GM12878 (cell line): ENCODE measurements around the gene TMEM223. TPM values are rescaled to one million over a fixed set of nuclear protein-coding genes. Genes with fewer than 3 reads are reported as not detected.

Experiments used
- ATAC-seq: fragments of 200-7000 bp; cut with Tn5 transposase; 3 replicates; pipeline ENCODE4 v1.9.1; 2020; ENCODE audit warnings: mild to moderate bottlenecking, moderate library complexity
- BruUV-seq: library from RNA; stranded (reverse); fragments of 400-500 nt; replicated peaks from 2 replicates; lab custom pipeline; 2021; lab: Mats Ljungman, UMichigan
- CTCF ChIA-PET: fragments of 300-600 bp; sonication (Branson Sonifier 250); formaldehyde crosslinking; extraction: SDS; loops from one replicate; lab custom pipeline; 2021; ENCODE audit warnings: inconsistent platforms; lab: Yijun Ruan, JAX
- POLR2A ChIA-PET: fragments of 350-600 bp; formaldehyde crosslinking; extraction: SDS; loops from one replicate; lab custom pipeline; 2021; ENCODE audit warnings: inconsistent platforms; lab: Charles Lee
- RAD21 ChIA-PET: fragments of 300-600 bp; sonication (Branson Sonifier 250); formaldehyde crosslinking; loops from one replicate; lab custom pipeline; 2023; ENCODE audit warnings: antibody characterized with exemption; ENCODE audit not compliant: unreplicated experiment; lab: Charles Lee
- SMC1A ChIA-PET: fragments of 300-600 bp; sonication (Branson Sonifier 250); formaldehyde crosslinking; loops from one replicate; lab custom pipeline; 2023; ENCODE audit not compliant: unreplicated experiment, uncharacterized antibody; lab: Charles Lee
- DNase-seq: peaks from one replicate; pipeline ENCODE4 v3.0.0-alpha.2; 2011; ENCODE audit warnings: low read depth, low spot score
- FAIRE-seq: peaks from 3 replicates; lab custom pipeline; 2011; peaks lifted over from hg19 to GRCh38; lab: Jason Lieb, UNC
- H2AFZ ChIP-seq: 2 replicates; pipeline ENCODE4 v1.6.0; 2011; ENCODE audit warnings: low read depth, low read length, control low read depth; ENCODE audit not compliant: control insufficient read depth
- H3K27ac ChIP-seq: 2 replicates; pipeline ENCODE4 v1.5.1; 2011; ENCODE audit warnings: control low read depth; ENCODE audit not compliant: control insufficient read depth, insufficient read depth
- H3K27me3 ChIP-seq, 2 experiments: replicated peaks in 1 of 2; 2 replicates each; pipeline versions ENCODE4 v1.6.0 to v1.6.1; 2011; ENCODE audit warnings: low read length in 1 of 2; ENCODE audit not compliant: control insufficient read depth in 2 of 2, insufficient read depth in 2 of 2
- H3K36me3 ChIP-seq, 2 experiments: 2 replicates each; pipeline ENCODE4 v1.5.1; 2011; ENCODE audit warnings: low read length in 1 of 2; ENCODE audit not compliant: control insufficient read depth in 2 of 2, insufficient read depth in 2 of 2
- H3K4me1 ChIP-seq: 2 replicates; pipeline ENCODE4 v1.6.1; 2011; ENCODE audit warnings: mild to moderate bottlenecking, low read length, moderate library complexity, mixed read lengths; ENCODE audit not compliant: control insufficient read depth, insufficient read depth
- H3K4me2 ChIP-seq: 2 replicates; pipeline ENCODE4 v1.6.0; 2011; ENCODE audit warnings: control low read depth; ENCODE audit not compliant: control insufficient read depth, insufficient read depth
- H3K4me3 ChIP-seq: fragments of 200-600 bp; sonication (generic); 2 replicates; pipeline ENCODE4 v1.5.1; 2016
- H3K79me2 ChIP-seq: 2 replicates; pipeline ENCODE4 v1.6.0; 2011; ENCODE audit warnings: low read length; ENCODE audit not compliant: control insufficient read depth, insufficient read depth
- H3K9ac ChIP-seq: 2 replicates; pipeline ENCODE4 v1.8.0; 2011; ENCODE audit warnings: low read length, control low read depth, mixed read lengths; ENCODE audit not compliant: control insufficient read depth, insufficient read depth
- H3K9me3 ChIP-seq: replicated peaks from 3 replicates; pipeline ENCODE4 v1.5.1; 2011; ENCODE audit warnings: mild to moderate bottlenecking, low read length; ENCODE audit not compliant: control insufficient read depth, insufficient read depth
- H4K20me1 ChIP-seq: 2 replicates; pipeline ENCODE4 v1.6.0; 2011; ENCODE audit not compliant: control insufficient read depth, insufficient read depth
- HCFC1 ChIP-seq: fragments of 150-350 bp; IDR thresholded peaks from 2 replicates; pipeline ENCODE4 v1.6.1; 2014; ENCODE audit warnings: low read length
- MTA2 ChIP-seq: fragments of 450-650 bp; IDR thresholded peaks from 2 replicates; pipeline ENCODE4 v1.6.1; 2016; ENCODE audit warnings: low read depth, mild to moderate bottlenecking, moderate library complexity
- RAD51 ChIP-seq: fragments of 450-650 bp; IDR thresholded peaks from 2 replicates; pipeline ENCODE4 v1.6.1; 2016; ENCODE audit warnings: moderate library complexity, mild to moderate bottlenecking, inconsistent platforms
- TCF3 ChIP-seq: IDR thresholded peaks from 2 replicates; pipeline ENCODE4 v1.6.1; 2012; ENCODE audit warnings: low read depth, mild to moderate bottlenecking, low read length, borderline replicate concordance; ENCODE audit not compliant: insufficient read depth
- ZNF217 ChIP-seq: fragments of 450-650 bp; IDR thresholded peaks from 2 replicates; pipeline ENCODE4 v1.6.1; 2017; ENCODE audit warnings: antibody characterized with exemption, mild to moderate bottlenecking
- WGBS: methylation state at CpG from one replicate; pipeline ENCODE4 v1.1.6; 2016; ENCODE audit warnings: low lambda C conversion rate; ENCODE audit not compliant: insufficient replicate concordance, insufficient coverage; ENCODE audit errors: missing lambda C conversion rate; 5-methylcytosine and 5-hydroxymethylcytosine counted together
- in situ Hi-C: fragments of 300-500 bp; cut with MboI; formaldehyde crosslinking; loops from 9 replicates; pipeline ENCODE4 v1.14.3; 2018; ENCODE audit warnings: mixed read lengths
- intact Hi-C: fragments of 100-400 bp; cut with micrococcal nuclease; formaldehyde crosslinking; loops from one replicate; pipeline ENCODE4 v1.14.2; 2022; ENCODE audit not compliant: unreplicated experiment
- polyA plus RNA-seq, 11 experiments: library from polyadenylated mRNA; depleted of rRNA in 4 of 11; unstranded in 6 of 11; stranded (reverse) in 5 of 11; fragments of >200 nt; fragmentation: Nextera tagmentation in 4 of 11; fragmentation: Illumina TruSeq in 1 of 11; extraction: Ambion mirVana in 4 of 11; extraction: Trizol in 1 of 11; gene quantifications; 1 replicate in 1 of 11; 2 replicates in 10 of 11; pipeline versions ENCODE4 v1.2.1 to v1.2.3, GENCODE V29; 2011 to 2016; ENCODE audit warnings: inconsistent platforms in 2 of 11, missing spikeins in 2 of 11, low read depth in 1 of 11
- total RNA-seq, 4 experiments: library from RNA; depleted of rRNA in 3 of 4; stranded (reverse); fragments of >200 nt in 3 of 4; fragmentation: Illumina TruSeq in 1 of 4; extraction: Trizol in 1 of 4; gene quantifications; 2 replicates each; pipeline versions ENCODE4 v1.2.1 to v1.2.3, GENCODE V29; 2013 to 2021
- TF ChIP-seq, protein P1 (sequence below): fragments of 450-650 bp; IDR thresholded peaks from 2 replicates; pipeline ENCODE4 v1.6.1; 2017; ENCODE audit warnings: mild to moderate bottlenecking, moderate library complexity
- TF ChIP-seq, protein P2 (sequence below): IDR thresholded peaks from 2 replicates; pipeline ENCODE4 v1.6.1; 2011; ENCODE audit warnings: low read depth, mild to moderate bottlenecking, low read length, moderate library complexity, borderline replicate concordance; ENCODE audit errors: extremely low read depth

TMEM223 gene
- total and polyA plus RNA-seq, 10 of the 15 experiments (the other 5 are each of a cell fraction or from before 2014, with no cell fraction given): 5.3 to 33.2 (median 14.0) TPM

DNA sequence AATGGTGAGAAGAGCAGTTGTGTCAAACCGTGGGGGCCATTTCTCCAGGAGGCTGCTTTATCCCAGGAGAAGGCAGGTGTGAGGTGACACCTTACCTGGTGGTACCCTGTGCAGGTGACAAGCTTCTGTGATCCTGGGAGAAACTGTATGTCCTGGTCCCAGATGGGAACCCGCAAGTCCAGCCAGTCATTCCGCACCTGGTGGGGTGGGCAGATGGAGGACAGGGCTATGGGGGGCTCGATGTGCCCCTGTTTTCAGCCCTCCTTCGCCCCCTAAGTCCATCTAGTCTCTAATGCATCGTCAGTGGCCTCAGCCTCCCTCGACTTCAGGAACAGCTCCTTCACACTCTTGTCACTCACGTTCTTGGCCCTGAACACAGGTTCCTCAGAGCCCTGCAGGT, 43.5 kb upstream of the TMEM223 start:
- FAIRE-seq (no peak), ATAC-seq (no peak), DNase-seq (no peak)
- Histone ChIP-seq H3K36me3 (peaks cover 15 to 17% of the 10 kb centered on the region in 2 experiments), H2AFZ (no peak overlapping the region), H3K4me2 (no peak overlapping the region), H3K9me3 (no peaks in the 10 kb centered on the region), H3K4me1 (peaks cover 4% of the 10 kb centered on the region), H3K79me2 (peaks cover 35% of the 10 kb centered on the region), H3K27ac (no peak overlapping the region), H3K27me3 (no peaks in the 10 kb centered on the region), H3K9ac (no peak overlapping the region), H4K20me1 (no peaks in the 10 kb centered on the region), H3K4me3 (no peak overlapping the region)
- WGBS: 90% methylated on average over 8 of the region's 8 CpGs
- no TSS peak for BruUV-seq
- TF ChIP-seq, protein P1, sequence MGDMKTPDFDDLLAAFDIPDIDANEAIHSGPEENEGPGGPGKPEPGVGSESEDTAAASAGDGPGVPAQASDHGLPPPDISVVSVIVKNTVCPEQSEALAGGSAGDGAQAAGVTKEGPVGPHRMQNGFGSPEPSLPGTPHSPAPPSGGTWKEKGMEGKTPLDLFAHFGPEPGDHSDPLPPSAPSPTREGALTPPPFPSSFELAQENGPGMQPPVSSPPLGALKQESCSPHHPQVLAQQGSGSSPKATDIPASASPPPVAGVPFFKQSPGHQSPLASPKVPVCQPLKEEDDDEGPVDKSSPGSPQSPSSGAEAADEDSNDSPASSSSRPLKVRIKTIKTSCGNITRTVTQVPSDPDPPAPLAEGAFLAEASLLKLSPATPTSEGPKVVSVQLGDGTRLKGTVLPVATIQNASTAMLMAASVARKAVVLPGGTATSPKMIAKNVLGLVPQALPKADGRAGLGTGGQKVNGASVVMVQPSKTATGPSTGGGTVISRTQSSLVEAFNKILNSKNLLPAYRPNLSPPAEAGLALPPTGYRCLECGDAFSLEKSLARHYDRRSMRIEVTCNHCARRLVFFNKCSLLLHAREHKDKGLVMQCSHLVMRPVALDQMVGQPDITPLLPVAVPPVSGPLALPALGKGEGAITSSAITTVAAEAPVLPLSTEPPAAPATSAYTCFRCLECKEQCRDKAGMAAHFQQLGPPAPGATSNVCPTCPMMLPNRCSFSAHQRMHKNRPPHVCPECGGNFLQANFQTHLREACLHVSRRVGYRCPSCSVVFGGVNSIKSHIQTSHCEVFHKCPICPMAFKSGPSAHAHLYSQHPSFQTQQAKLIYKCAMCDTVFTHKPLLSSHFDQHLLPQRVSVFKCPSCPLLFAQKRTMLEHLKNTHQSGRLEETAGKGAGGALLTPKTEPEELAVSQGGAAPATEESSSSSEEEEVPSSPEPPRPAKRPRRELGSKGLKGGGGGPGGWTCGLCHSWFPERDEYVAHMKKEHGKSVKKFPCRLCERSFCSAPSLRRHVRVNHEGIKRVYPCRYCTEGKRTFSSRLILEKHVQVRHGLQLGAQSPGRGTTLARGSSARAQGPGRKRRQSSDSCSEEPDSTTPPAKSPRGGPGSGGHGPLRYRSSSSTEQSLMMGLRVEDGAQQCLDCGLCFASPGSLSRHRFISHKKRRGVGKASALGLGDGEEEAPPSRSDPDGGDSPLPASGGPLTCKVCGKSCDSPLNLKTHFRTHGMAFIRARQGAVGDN: no peak
- TF ChIP-seq ZNF217 (no peak), RAD51 (no peak), TCF3 (no peak), HCFC1 (no peak), MTA2 (no peak)
- TF ChIP-seq, protein P2, sequence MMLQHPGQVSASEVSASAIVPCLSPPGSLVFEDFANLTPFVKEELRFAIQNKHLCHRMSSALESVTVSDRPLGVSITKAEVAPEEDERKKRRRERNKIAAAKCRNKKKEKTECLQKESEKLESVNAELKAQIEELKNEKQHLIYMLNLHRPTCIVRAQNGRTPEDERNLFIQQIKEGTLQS: no peak
- CTCF ChIA-PET: no interaction called here
- RAD21 ChIA-PET: no interaction called here
- intact Hi-C loops (loop anchor here (10.0 kb wide), 1 partner anchor 241 kb away; the partner anchor contains the start of gene TUT1), in situ Hi-C loops (no loop called here)
- SMC1A ChIA-PET: no interaction called here
- POLR2A ChIA-PET: no interaction called here
